NCI-H748 treated with DMSO at 0.1 percent for 48 hours (cell line): Measurements from ENCODE around the gene C3orf18.

Experiments used
- DNase-seq: peaks from one replicate; lab custom pipeline; 2025; lab: John Stamatoyannopoulos, UW

The C3orf18 gene

GRCh38 chr3:50580683-50581458 lies 13.3 kb upstream of the C3orf18 start:
- no peak for DNase-seq

- no peak for DNase-seq
Observed at GRCh38 chr3:50577348-50577747, 9.8 kb upstream of the C3orf18 start.

- DNase-seq, result no peak
Observed at GRCh38 chr3:50575372-50575771, 7.8 kb upstream of the C3orf18 start.

GRCh38 chr3:50574444-50574831 lies 6.9 kb upstream of the C3orf18 start:
- DNase-seq, result no peak

- DNase-seq, result no peak
Observed at GRCh38 chr3:50573566-50574443, 6.3 kb upstream of the C3orf18 start.

GRCh38 chr3:50572801-50573371 lies 5.3 kb upstream of the C3orf18 start:
- no peak for DNase-seq

- DNase-seq, result no peak
Observed at GRCh38 chr3:50572158-50572557, 4.6 kb upstream of the C3orf18 start.

- DNase-seq, result no peak
Observed at GRCh38 chr3:50571486-50571885, 3.9 kb upstream of the C3orf18 start.

- DNase-seq, result no peak
Observed at GRCh38 chr3:50570508-50571279, 3.1 kb upstream of the C3orf18 start.

GRCh38 chr3:50568947-50569749 lies 1.6 kb upstream of the C3orf18 start, which contains the start of gene HEMK1:
Gene HEMK1, plus strand, starts transcription at chr3:50569522. Its CDS starts 1,583 bp downstream, at chr3:50571105.
- peak; percentile 75 for DNase-seq

- DNase-seq, result no peak
Observed at GRCh38 chr3:50567011-50567385, 549 bp downstream of the C3orf18 start.

- no peak for DNase-seq
Observed at GRCh38 chr3:50564321-50564720, 3.2 kb downstream of the C3orf18 start.

- DNase-seq, result no peak
Observed at GRCh38 chr3:50563867-50564266, 3.7 kb downstream of the C3orf18 start.

GRCh38 chr3:50562861-50563260 lies 4.7 kb downstream of the C3orf18 start:
- no peak for DNase-seq

GRCh38 chr3:50559702-50560101 lies 7.8 kb downstream of the C3orf18 start:
- DNase-seq, result no peak

GRCh38 chr3:50557915-50558314 lies 9.6 kb downstream of the C3orf18 start:
- DNase-seq, result no peak

- DNase-seq, result no peak
Observed at GRCh38 chr3:50557106-50557505, 10.4 kb downstream of the C3orf18 start.

GRCh38 chr3:50554553-50554952 lies 13.0 kb downstream of the C3orf18 start:
- DNase-seq, result no peak

- no peak for DNase-seq
Observed at GRCh38 chr3:50552598-50552997, 14.9 kb downstream of the C3orf18 start.

- DNase-seq, result no peak
Observed at GRCh38 chr3:50551681-50552435, 15.7 kb downstream of the C3orf18 start.
